Fibroblast of lung (primary cell): ENCODE measurements around the gene CARS2. TPM values are rescaled to one million over a fixed set of nuclear protein-coding genes. Genes with fewer than 3 reads are reported as not detected.

Experiments
- DNase-seq, 2 donors: peaks; one replicate each; pipeline versions ENCODE4 v3.0.0 to v3.0.0-alpha.2; 2010; ENCODE audit warnings: low read depth in 2 of 2
- H2AFZ ChIP-seq: 2 replicates; pipeline ENCODE4 v1.5.1; 2012; ENCODE audit warnings: low read length, control low read depth, inconsistent platforms
- H3K27ac ChIP-seq: 2 replicates; pipeline ENCODE4 v1.5.1; 2011; ENCODE audit warnings: low read length, control low read depth; ENCODE audit not compliant: insufficient read depth
- H3K27me3 ChIP-seq: 2 replicates; pipeline ENCODE4 v1.5.1; 2011; ENCODE audit warnings: mild to moderate bottlenecking, low read length; ENCODE audit not compliant: control insufficient read depth, insufficient read depth
- H3K36me3 ChIP-seq: 2 replicates; pipeline ENCODE4 v1.5.1; 2011; ENCODE audit warnings: low read length; ENCODE audit not compliant: control insufficient read depth, insufficient read depth
- H3K4me1 ChIP-seq: 2 replicates; pipeline ENCODE4 v1.5.1; 2011; ENCODE audit warnings: low read length; ENCODE audit not compliant: control insufficient read depth, insufficient read depth; ENCODE audit errors: extremely low read depth
- H3K4me2 ChIP-seq: 2 replicates; pipeline ENCODE4 v1.5.1; 2011; ENCODE audit warnings: low read length, control low read depth; ENCODE audit not compliant: insufficient read depth; ENCODE audit errors: extremely low read depth
- H3K4me3 ChIP-seq, 4 experiments: fragments of 200-600 bp in 1 of 4; sonication (generic) in 1 of 4; replicated peaks in 1 of 4; 2 replicates each; pipeline ENCODE4 v1.5.1; 2011 to 2016; ENCODE audit warnings: low read length in 4 of 4, low read depth in 3 of 4, mild to moderate bottlenecking in 3 of 4, control low read depth in 2 of 4, inconsistent platforms in 1 of 4, mixed read lengths in 1 of 4; ENCODE audit not compliant: insufficient read depth in 1 of 4; ENCODE audit errors: control extremely low read depth in 1 of 4
- H3K79me2 ChIP-seq: 2 replicates; pipeline ENCODE4 v1.5.1; 2012; ENCODE audit warnings: mild to moderate bottlenecking, low read length, inconsistent platforms; ENCODE audit not compliant: control insufficient read depth, insufficient read depth
- H3K9ac ChIP-seq: 2 replicates; pipeline ENCODE4 v1.5.1; 2011; ENCODE audit warnings: mild to moderate bottlenecking, low read length, control low read depth; ENCODE audit not compliant: insufficient read depth
- H3K9me3 ChIP-seq: 2 replicates; pipeline ENCODE4 v1.5.1; 2012; ENCODE audit warnings: low read depth, low read length; ENCODE audit not compliant: control insufficient read depth, insufficient read depth
- H4K20me1 ChIP-seq: 2 replicates; pipeline ENCODE4 v1.5.1; 2011; ENCODE audit warnings: low read length; ENCODE audit not compliant: control insufficient read depth, insufficient read depth; ENCODE audit errors: extremely low read depth
- CTCF ChIP-seq, 2 donors: IDR thresholded peaks in 1 of 2; conservative IDR thresholded peaks in 1 of 2; 1 replicate in 1 of 2; 2 replicates in 1 of 2; pipeline ENCODE4 v1.5.1; 2011 to 2012; ENCODE audit warnings: low read length in 2 of 2, control low read depth in 1 of 2, inconsistent platforms in 1 of 2, low read depth in 1 of 2, mild to moderate bottlenecking in 1 of 2
- EZH2 ChIP-seq: IDR thresholded peaks from 2 replicates; pipeline ENCODE4 v1.5.1; 2012; ENCODE audit warnings: low read length, control low read depth, mild to moderate bottlenecking; ENCODE audit errors: missing control alignments
- polyA plus RNA-seq, 2 donors: library from polyadenylated mRNA; depleted of rRNA in 1 of 2; stranded (reverse) in 1 of 2; unstranded in 1 of 2; fragments of >200 nt; gene quantifications; 2 replicates each; pipeline ENCODE4 v1.2.1, GENCODE V29; 2011 to 2012; ENCODE audit warnings: missing spikeins in 1 of 2
- total RNA-seq: library from RNA; depleted of rRNA; stranded (reverse); fragments of >200 nt; gene quantifications from 2 replicates; pipeline ENCODE4 v1.2.1, GENCODE V29; 2014

The CARS2 gene
- total and polyA plus RNA-seq, 2 donors (not counting 1 experiment from before 2014, with no cell fraction given), result 64.7 to 127 TPM

DNA sequence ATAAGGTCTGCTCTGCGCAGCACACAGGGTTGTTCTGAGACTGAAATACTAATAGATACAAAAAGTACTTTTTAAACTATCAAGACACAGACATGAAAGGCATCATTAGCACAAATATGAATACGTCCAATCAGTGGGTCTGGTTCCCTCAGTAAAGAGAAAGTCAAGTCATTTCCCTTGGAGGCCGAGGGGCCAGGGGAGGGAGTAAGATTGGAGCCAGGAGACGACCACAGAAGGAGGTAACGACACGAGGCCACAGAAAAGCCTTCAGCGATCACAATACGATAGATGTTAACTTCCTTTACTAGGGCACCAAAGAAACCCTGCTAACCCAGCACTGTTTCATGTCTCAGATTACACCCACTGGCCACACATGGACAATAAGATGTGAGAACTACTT, 5.3 kb downstream of the CARS2 start:
- Histone ChIP-seq H2AFZ (no peak overlapping the region), H3K27me3 (no peaks in the 10 kb centered on the region), H3K36me3 (peaks cover 8% of the 10 kb centered on the region), H3K4me2 (no peak overlapping the region), H3K4me3 (no peak overlapping the region), H3K27ac (no peak overlapping the region), H3K4me1 (peaks cover 21% of the 10 kb centered on the region), H3K9me3 (no peaks in the 10 kb centered on the region), H3K9ac (no peak overlapping the region), H4K20me1 (no peaks in the 10 kb centered on the region), H3K79me2 (peaks cover 28% of the 10 kb centered on the region)
- no peak for DNase-seq
- no peak for TF ChIP-seq CTCF (conservative IDR thresholded peaks at IDR 0.05 in 1 of 2, IDR thresholded peaks at IDR 0.05 in 1 of 2; ENCODE audit: low read depth in 1 of 2, low read length in 2 of 2)
- TF ChIP-seq EZH2, result no peak

DNA sequence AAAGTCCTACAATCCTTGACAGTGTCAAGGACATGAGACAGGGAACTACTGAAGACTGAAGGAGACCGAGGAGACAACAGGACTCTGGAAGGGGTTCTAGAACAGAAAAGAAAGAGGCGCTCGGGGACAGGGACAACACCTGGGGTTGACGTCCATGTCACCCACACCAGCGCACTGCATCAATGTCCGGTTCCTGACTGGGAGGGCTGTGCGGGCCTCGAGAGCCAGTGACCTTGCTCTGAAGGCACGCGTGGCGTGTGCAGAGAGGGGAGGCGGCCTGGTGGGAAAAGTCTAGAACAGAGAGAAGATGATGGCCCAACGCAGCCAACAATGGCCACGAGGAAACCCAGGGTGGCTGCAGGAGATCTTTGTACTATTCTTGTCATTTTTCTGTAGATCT, 5.7 kb downstream of the CARS2 start:
- Histone ChIP-seq H2AFZ (no peak overlapping the region), H4K20me1 (no peaks in the 10 kb centered on the region), H3K36me3 (peaks cover 8% of the 10 kb centered on the region), H3K4me1 (peaks cover 21% of the 10 kb centered on the region), H3K27ac (no peak overlapping the region), H3K79me2 (peaks cover 26% of the 10 kb centered on the region), H3K4me3 (no peak overlapping the region), H3K9me3 (no peaks in the 10 kb centered on the region), H3K27me3 (no peaks in the 10 kb centered on the region), H3K4me2 (no peak overlapping the region), H3K9ac (no peak overlapping the region)
- DNase-seq, result no peak
- TF ChIP-seq CTCF (conservative IDR thresholded peaks at IDR 0.05 in 1 of 2, IDR thresholded peaks at IDR 0.05 in 1 of 2; ENCODE audit: low read depth in 1 of 2, low read length in 2 of 2), result no peak
- TF ChIP-seq EZH2, result no peak

GRCh38 chr13:110699148-110700145, 6.5 kb downstream of the CARS2 start:
- no peak overlapping the region for H3K4me2 ChIP-seq
- no peak overlapping the region for H3K9ac ChIP-seq
- H3K36me3 ChIP-seq, result peaks cover 8% of the 10 kb centered on the region
- H3K27ac ChIP-seq, result no peak overlapping the region
- H3K4me3 ChIP-seq, result no peak overlapping the region
- H3K9me3 ChIP-seq, result no peaks in the 10 kb centered on the region
- no peak for TF ChIP-seq EZH2
- no peak for TF ChIP-seq CTCF (conservative IDR thresholded peaks at IDR 0.05 in 1 of 2, IDR thresholded peaks at IDR 0.05 in 1 of 2; ENCODE audit: low read depth in 1 of 2, low read length in 2 of 2)
- no peak for DNase-seq
- H2AFZ ChIP-seq, result no peak overlapping the region
- peaks cover 23% of the 10 kb centered on the region for H3K79me2 ChIP-seq
- H4K20me1 ChIP-seq, result no peaks in the 10 kb centered on the region
- no peaks in the 10 kb centered on the region for H3K27me3 ChIP-seq
- H3K4me1 ChIP-seq, result peaks cover 18% of the 10 kb centered on the region
